Measurements from ENCODE around the gene DTYMK. TPM values are rescaled to one million over a fixed set of nuclear protein-coding genes. Genes with fewer than 3 reads are reported as not detected.
"Not testable (repeated sequence)": the region's sequence is repeated elsewhere in the genome, so short reads cannot be mapped to it uniquely, and the experiment has no call there.

The DTYMK gene
- total RNA-seq, 1 donor from 2014 or later = 17.3 TPM

DNA sequence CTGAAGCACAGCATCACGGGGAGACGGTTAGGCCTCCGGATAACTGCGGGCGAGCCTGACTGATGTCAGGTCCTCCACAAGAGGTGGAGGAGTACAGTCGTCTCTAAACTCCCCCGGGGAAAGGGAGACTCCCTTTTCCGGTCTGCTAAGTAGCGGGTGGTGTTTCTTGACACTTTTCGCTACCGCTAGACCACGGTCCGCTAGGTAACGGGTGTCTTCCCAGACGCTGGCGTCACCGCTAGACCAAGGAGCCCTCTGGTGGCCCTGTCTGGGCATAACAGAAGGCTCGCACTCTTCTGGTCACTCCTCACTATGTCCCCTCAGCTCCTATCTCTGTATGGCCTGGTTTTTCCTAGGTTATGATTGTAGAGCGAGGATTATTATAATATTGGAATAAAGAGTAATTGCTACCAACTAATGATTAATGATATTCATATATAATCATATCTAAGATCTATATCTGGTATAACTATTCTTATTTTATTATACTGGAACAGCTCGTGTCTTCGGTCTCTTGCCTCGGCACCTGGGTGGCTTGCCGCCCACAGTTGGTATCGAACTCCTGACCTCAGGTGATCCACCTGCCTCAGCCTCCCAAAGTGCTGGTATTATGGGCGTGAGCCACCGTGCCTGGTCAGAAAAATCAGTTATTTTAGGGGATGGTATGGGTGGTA lies 46.0 kb upstream of the DTYMK start:
- H3K4me3 ChIP-seq; H3K27me3 ChIP-seq (ENCODE audit: low read depth); intact Hi-C loops (cut with DNase I); ATAC-seq; H3K9me3 ChIP-seq; H3K36me3 ChIP-seq; H3K27ac ChIP-seq: not testable (repeated sequence)
- peaks cover 18% of the 10 kb centered on the region for H3K4me1 ChIP-seq
- DNase-seq = peak; percentile 81
- TF ChIP-seq, protein P1, sequence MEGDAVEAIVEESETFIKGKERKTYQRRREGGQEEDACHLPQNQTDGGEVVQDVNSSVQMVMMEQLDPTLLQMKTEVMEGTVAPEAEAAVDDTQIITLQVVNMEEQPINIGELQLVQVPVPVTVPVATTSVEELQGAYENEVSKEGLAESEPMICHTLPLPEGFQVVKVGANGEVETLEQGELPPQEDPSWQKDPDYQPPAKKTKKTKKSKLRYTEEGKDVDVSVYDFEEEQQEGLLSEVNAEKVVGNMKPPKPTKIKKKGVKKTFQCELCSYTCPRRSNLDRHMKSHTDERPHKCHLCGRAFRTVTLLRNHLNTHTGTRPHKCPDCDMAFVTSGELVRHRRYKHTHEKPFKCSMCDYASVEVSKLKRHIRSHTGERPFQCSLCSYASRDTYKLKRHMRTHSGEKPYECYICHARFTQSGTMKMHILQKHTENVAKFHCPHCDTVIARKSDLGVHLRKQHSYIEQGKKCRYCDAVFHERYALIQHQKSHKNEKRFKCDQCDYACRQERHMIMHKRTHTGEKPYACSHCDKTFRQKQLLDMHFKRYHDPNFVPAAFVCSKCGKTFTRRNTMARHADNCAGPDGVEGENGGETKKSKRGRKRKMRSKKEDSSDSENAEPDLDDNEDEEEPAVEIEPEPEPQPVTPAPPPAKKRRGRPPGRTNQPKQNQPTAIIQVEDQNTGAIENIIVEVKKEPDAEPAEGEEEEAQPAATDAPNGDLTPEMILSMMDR (IDR thresholded peaks at IDR 0.05) = peak; percentile 69

DNA sequence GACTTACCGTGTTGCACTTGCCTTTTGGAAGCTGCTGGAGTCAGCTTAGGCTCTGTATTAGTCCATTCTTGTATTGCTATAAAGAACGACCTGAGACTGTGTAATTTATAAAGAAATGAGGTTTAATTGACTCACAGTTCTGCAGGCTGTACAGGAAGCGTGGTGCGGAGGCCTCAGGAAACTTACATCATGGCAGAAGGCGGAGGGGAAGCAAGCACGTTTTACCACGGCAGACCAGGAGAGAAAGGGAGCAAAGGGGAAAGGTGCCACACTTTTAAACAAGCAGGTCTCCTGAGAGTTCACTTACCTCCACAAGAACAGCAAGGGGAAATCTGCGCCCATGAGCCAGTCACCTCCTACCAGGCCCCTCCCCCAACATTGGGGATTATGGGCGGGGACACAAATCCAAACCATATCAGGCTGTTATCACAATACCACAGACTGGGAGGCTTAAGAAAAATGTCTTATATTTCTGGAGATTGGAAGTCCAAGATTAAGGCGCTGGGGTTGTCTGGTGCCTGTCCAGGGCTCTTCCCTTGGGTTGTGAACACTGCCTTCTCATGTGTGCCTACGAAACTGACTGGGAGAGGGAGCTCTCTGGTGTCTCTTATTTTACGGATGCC lies 44.2 kb upstream of the DTYMK start:
- Histone ChIP-seq H3K36me3 (peaks cover 4% of the 10 kb centered on the region), H3K4me3 (no peak overlapping the region), H3K27me3 (ENCODE audit: low read depth) (no peaks in the 10 kb centered on the region), H3K9me3 (no peaks in the 10 kb centered on the region), H3K4me1 (peaks cover 16% of the 10 kb centered on the region), H3K27ac (no peak overlapping the region)
- TF ChIP-seq, protein P1 (IDR thresholded peaks at IDR 0.05) = no peak
- no peak for ATAC-seq
- intact Hi-C loops (cut with DNase I) = no loop called here
- DNase-seq = no peak

- Histone ChIP-seq H3K27ac (no peak overlapping the region), H3K36me3 (peaks cover 7% of the 10 kb centered on the region), H3K4me3 (no peak overlapping the region), H3K27me3 (ENCODE audit: low read depth) (no peaks in the 10 kb centered on the region), H3K4me1 (peaks cover 9% of the 10 kb centered on the region), H3K9me3 (no peaks in the 10 kb centered on the region)
- ATAC-seq (no peak), DNase-seq (no peak)
- TF ChIP-seq, protein P1 (IDR thresholded peaks at IDR 0.05) = no peak
- intact Hi-C loops (cut with DNase I) = no loop called here
Observed at GRCh38 chr2:241729868-241730267, 43.3 kb upstream of the DTYMK start.

DNA sequence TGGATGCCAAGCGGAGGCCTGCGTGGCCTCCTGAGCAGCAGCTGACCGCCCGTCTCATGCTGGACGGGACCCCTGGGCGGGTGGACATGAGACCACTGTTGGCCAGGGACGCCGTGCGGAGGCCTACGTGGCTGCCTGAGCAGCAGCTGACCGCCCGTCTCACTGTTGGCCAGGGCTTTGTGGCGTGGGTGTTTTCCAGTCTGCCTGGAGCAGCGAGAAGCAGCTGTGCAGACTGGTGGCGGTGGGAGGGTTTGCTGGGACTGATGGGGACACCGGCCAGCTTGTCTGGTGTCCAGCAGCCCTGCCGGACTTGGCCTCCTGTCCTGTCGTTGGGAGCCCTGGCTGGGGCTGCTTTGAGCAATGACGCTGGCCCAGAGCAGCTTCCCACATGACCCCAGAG lies 42.0 kb upstream of the DTYMK start:
- ATAC-seq (no peak), DNase-seq (peak; percentile 41)
- intact Hi-C loops (cut with DNase I) = no loop called here
- TF ChIP-seq, protein P1 (IDR thresholded peaks at IDR 0.05) = no peak
- Histone ChIP-seq H3K27ac (no peak overlapping the region), H3K27me3 (ENCODE audit: low read depth) (no peaks in the 10 kb centered on the region), H3K36me3 (peaks cover 18% of the 10 kb centered on the region), H3K9me3 (no peaks in the 10 kb centered on the region), H3K4me3 (no peak overlapping the region), H3K4me1 (peaks cover 3% of the 10 kb centered on the region)

- intact Hi-C loops (cut with DNase I) = no loop called here
- ATAC-seq (no peak), DNase-seq (no peak)
- Histone ChIP-seq H3K27me3 (ENCODE audit: low read depth) (no peaks in the 10 kb centered on the region), H3K4me1 (peaks cover 1% of the 10 kb centered on the region), H3K36me3 (peaks cover 24% of the 10 kb centered on the region), H3K4me3 (no peak overlapping the region), H3K9me3 (no peaks in the 10 kb centered on the region), H3K27ac (no peak overlapping the region)
- TF ChIP-seq, protein P1 (IDR thresholded peaks at IDR 0.05) = no peak
Observed at GRCh38 chr2:241728000-241728399, 41.4 kb upstream of the DTYMK start.
